Transverse colon (tissue), 4 donors: Measurements from ENCODE around the gene ZNF892. TPM values are rescaled to one million over a fixed set of nuclear protein-coding genes. Genes with fewer than 3 reads are reported as not detected.

Experiments used
- DNase-seq: peaks from one replicate; pipeline ENCODE4 v3.0.0-alpha.2; 2019
- H3K27ac ChIP-seq, 4 donors: fragments of 200-600 bp; sonication (generic); 2 replicates each; pipeline ENCODE4 v1.5.1; 2016 to 2018; ENCODE audit warnings: inconsistent platforms in 4 of 4
- H3K27me3 ChIP-seq: fragments of 200-600 bp; sonication (generic); 2 replicates; pipeline ENCODE4 v1.5.1; 2017; ENCODE audit warnings: inconsistent platforms
- H3K36me3 ChIP-seq, 4 donors: fragments of 200-600 bp; sonication (generic); 2 replicates each; pipeline ENCODE4 v1.5.1; 2017 to 2019; ENCODE audit warnings: inconsistent platforms in 4 of 4
- H3K4me1 ChIP-seq, 4 donors: fragments of 200-600 bp; sonication (generic); 2 replicates each; pipeline ENCODE4 v1.5.1; 2017 to 2020; ENCODE audit warnings: inconsistent platforms in 4 of 4
- H3K4me3 ChIP-seq, 4 donors: fragments of 200-600 bp; sonication (generic); 1 replicate in 1 of 4; 2 replicates in 3 of 4; pipeline versions ENCODE4 v1.5.1 to v1.6.1; 2017 to 2019; ENCODE audit warnings: inconsistent platforms in 4 of 4
- H3K9me3 ChIP-seq, 2 donors: fragments of 200-600 bp; sonication (generic); 2 replicates each; pipeline ENCODE4 v1.5.1; 2017 to 2019; ENCODE audit warnings: inconsistent platforms in 2 of 2
- EP300 ChIP-seq: sonication (generic); formaldehyde crosslinking; IDR thresholded peaks from one replicate; pipeline ENCODE4 v1.6.1; 2017; ENCODE audit warnings: antibody characterized with exemption, low read depth
- POLR2A ChIP-seq: fragments of 450-650 bp; IDR thresholded peaks from one replicate; pipeline ENCODE4 v1.6.1; 2016; ENCODE audit warnings: antibody characterized with exemption, mild to moderate bottlenecking, moderate library complexity
- POLR2AphosphoS5 ChIP-seq, 3 donors: sonication (generic); formaldehyde crosslinking; IDR thresholded peaks; one replicate each; pipeline ENCODE4 v1.6.1; 2016; ENCODE audit warnings: antibody characterized with exemption in 3 of 3
- WGBS, 2 donors: methylation state at CpG; one replicate each; pipeline ENCODE4 v1.1.5; 2018; ENCODE audit warnings: low coverage in 1 of 2; 5-methylcytosine and 5-hydroxymethylcytosine counted together
- in situ Hi-C, 4 donors: fragments of 200-750 bp; cut with MboI; loops; one replicate each; pipeline versions ENCODE4 v1.15.0 to v1.15.1; 2017; ENCODE audit warnings: low sequenced_read_pairs in 3 of 4, low pct_ligation_motif_present in 1 of 4, low pct_unique_long_range_greater_than_20kb in 1 of 4
- intact Hi-C: fragments of 100-400 bp; cut with DNase I; formaldehyde crosslinking; loops from one replicate; pipeline ENCODE4 v1.15.1; 2023; ENCODE audit warnings: low total_unique reads
- total RNA-seq, 4 donors: library from RNA; depleted of rRNA; stranded (reverse); fragments of >200 nt; gene quantifications; one replicate each; pipeline ENCODE4 v1.1.0, GENCODE V29; 2016
- TF ChIP-seq, protein P1 (sequence below), 5 experiments: fragments of 200-600 bp in 3 of 5; fragments of 450-650 bp in 2 of 5; sonication (generic) in 3 of 5; IDR thresholded peaks; 1 replicate in 2 of 5; 2 replicates in 3 of 5; pipeline ENCODE4 v1.5.1; 2016 to 2017; ENCODE audit warnings: antibody characterized with exemption in 5 of 5, inconsistent platforms in 3 of 5, mild to moderate bottlenecking in 2 of 5, moderate library complexity in 1 of 5

Gene ZNF892
- total RNA-seq, 4 donors from 2014 or later, result 3.4 to 6.8 (median 3.5) TPM; not detected in 1

DNA sequence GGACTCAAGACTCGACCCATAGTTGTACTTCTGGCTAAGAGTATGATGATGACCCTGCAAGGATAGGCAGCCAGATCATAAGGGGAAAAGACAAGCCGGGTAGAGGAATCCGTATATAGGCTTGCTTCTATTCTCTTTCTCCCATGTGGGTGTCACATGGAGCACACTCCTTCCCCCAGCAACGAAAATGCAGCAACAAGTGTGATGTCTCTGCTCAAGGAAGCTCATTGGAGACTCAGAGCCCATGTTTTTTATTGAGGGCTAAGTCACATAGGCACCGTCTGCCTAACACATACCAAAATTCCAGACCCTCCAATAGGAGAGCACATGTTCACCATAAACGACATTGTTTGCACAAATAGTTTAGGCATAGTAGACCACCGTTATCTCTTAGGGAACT, 35.4 kb upstream of the ZNF892 start:
- in situ Hi-C loops (no loop called here), intact Hi-C loops (no loop called here)
- H3K27me3 ChIP-seq, result no peaks in the 10 kb centered on the region
- H3K36me3 ChIP-seq, result no peaks in the 10 kb centered on the region
- TF ChIP-seq EP300 (no peak), POLR2A (no peak)
- TF ChIP-seq, protein P1, sequence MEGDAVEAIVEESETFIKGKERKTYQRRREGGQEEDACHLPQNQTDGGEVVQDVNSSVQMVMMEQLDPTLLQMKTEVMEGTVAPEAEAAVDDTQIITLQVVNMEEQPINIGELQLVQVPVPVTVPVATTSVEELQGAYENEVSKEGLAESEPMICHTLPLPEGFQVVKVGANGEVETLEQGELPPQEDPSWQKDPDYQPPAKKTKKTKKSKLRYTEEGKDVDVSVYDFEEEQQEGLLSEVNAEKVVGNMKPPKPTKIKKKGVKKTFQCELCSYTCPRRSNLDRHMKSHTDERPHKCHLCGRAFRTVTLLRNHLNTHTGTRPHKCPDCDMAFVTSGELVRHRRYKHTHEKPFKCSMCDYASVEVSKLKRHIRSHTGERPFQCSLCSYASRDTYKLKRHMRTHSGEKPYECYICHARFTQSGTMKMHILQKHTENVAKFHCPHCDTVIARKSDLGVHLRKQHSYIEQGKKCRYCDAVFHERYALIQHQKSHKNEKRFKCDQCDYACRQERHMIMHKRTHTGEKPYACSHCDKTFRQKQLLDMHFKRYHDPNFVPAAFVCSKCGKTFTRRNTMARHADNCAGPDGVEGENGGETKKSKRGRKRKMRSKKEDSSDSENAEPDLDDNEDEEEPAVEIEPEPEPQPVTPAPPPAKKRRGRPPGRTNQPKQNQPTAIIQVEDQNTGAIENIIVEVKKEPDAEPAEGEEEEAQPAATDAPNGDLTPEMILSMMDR (IDR thresholded peaks at IDR 0.05), result no peak
- H3K4me3 ChIP-seq, result no peak overlapping the region
- H3K27ac ChIP-seq, result no peak overlapping the region
- no peaks in the 10 kb centered on the region for H3K9me3 ChIP-seq
- H3K4me1 ChIP-seq, result no peaks in the 10 kb centered on the region
- WGBS, 2 donors, result 80% methylated on average over 2 to 7 of the region's 7 CpGs
- no peak for DNase-seq

DNA sequence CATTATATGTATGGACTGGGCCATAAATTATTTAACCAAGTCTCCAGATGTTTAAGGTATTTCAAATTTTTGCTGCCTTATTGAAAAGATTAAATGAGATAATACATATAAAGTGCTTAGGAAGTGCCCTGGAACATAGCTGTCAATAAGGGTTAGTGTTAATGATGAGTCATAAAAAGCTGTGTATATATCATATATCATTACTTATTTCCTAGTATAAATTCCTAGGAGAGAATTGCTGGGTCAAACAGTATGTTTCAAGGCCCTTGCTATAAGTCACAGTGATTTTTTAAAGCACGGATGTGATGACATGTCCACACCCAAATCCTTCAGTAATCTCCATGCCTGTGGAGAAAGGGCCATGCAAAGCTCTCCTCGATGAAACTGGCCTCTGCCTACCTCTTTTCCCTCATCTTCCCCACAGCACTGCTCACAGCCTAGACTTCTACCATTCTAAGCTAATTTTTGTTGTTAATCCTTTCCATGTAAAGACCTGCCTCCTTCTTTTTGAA, 33.2 kb upstream of the ZNF892 start:
- TF ChIP-seq POLR2AphosphoS5 (IDR thresholded peaks at IDR 0.05) (no peak), EP300 (no peak), POLR2A (no peak)
- TF ChIP-seq, protein P1 (IDR thresholded peaks at IDR 0.05), result no peak
- DNase-seq, result no peak
- WGBS, 2 donors, result 65 to 92% methylated on average over 2 of the region's 2 CpGs
- H3K4me3 ChIP-seq, result no peak overlapping the region
- H3K27me3 ChIP-seq, result no peaks in the 10 kb centered on the region
- H3K36me3 ChIP-seq, result no peaks in the 10 kb centered on the region
- intact Hi-C loops, result no loop called here
- no peaks in the 10 kb centered on the region for H3K9me3 ChIP-seq
- in situ Hi-C loops, result no loop called here
- H3K4me1 ChIP-seq, result no peaks in the 10 kb centered on the region
- H3K27ac ChIP-seq, result no peak overlapping the region

- Histone ChIP-seq H3K27me3 (no peaks in the 10 kb centered on the region), H3K4me3 (no peak overlapping the region), H3K36me3 (peaks cover 0 to 33% (median 9%) of the 10 kb centered on the region in 4 donors), H3K4me1 (no peaks in the 10 kb centered on the region), H3K9me3 (no peaks in the 10 kb centered on the region), H3K27ac (no peak overlapping the region)
- 54 to 64% methylated on average over 6 to 7 of the region's 7 CpGs for WGBS, 2 donors
- intact Hi-C loops, result no loop called here
- no peak for TF ChIP-seq POLR2AphosphoS5 (IDR thresholded peaks at IDR 0.05)
- TF ChIP-seq, protein P1 (IDR thresholded peaks at IDR 0.05), result no peak
- no peak for TF ChIP-seq POLR2A
- DNase-seq, result peak; percentile 16
- in situ Hi-C loops, result no loop called here
Measured at GRCh38 chr2:95179451-95179850, 27.9 kb upstream of the ZNF892 start.

GRCh38 chr2:95181774-95182173, 25.5 kb upstream of the ZNF892 start:
- Histone ChIP-seq H3K4me3 (no peak overlapping the region), H3K27me3 (no peaks in the 10 kb centered on the region), H3K4me1 (no peaks in the 10 kb centered on the region), H3K27ac (no peak overlapping the region), H3K9me3 (no peaks in the 10 kb centered on the region), H3K36me3 (peaks cover 0 to 33% (median 9%) of the 10 kb centered on the region in 4 donors)
- DNase-seq, result no peak
- in situ Hi-C loops (no loop called here), intact Hi-C loops (no loop called here)
- WGBS, 2 donors, result 94 to 97% methylated on average over 18 of the region's 18 CpGs
- TF ChIP-seq POLR2AphosphoS5 (IDR thresholded peaks at IDR 0.05) (no peak), EP300 (no peak), POLR2A (no peak)
- TF ChIP-seq, protein P1 (IDR thresholded peaks at IDR 0.05), result no peak
